ENCODE measurements around the gene FAM227B. TPM values are rescaled to one million over a fixed set of nuclear protein-coding genes. Genes with fewer than 3 reads are reported as not detected.

FAM227B gene
- total and polyA plus RNA-seq, 7 experiments from 2014 or later: 3.7 to 25.1 (median 14.8) TPM

- H3K4me1 ChIP-seq (ENCODE audit: control insufficient read depth in 2 of 2, insufficient read depth in 2 of 2, low read length in 2 of 2): no peaks in the 10 kb centered on the region
- ChIA-PET CTCF (no interaction called here), POLR2A (no interaction called here)
- no peaks in the 10 kb centered on the region for H3K27me3 ChIP-seq (ENCODE audit: control insufficient read depth in 2 of 2, insufficient read depth in 2 of 2, low read length in 2 of 2)
- H3K9me3 ChIP-seq (ENCODE audit: control insufficient read depth in 2 of 3, low read length in 3 of 3): peaks cover 4 to 24% (median 10%) of the 10 kb centered on the region in 3 experiments
- Mint-ChIP-seq H3K4me3 (no peak overlapping the region), H3K9me3 (peaks cover 0 to 38% (median 18%) of the 10 kb centered on the region in 11 donors), H3K27ac (no peak overlapping the region), H3K27me3 (peaks cover 0 to 7% (median 0%) of the 10 kb centered on the region in 5 donors), H3K4me1 (no peaks in the 10 kb centered on the region), H3K36me3 (peaks cover 0 to 5% (median 0%) of the 10 kb centered on the region in 5 donors)
- no peaks in the 10 kb centered on the region for H3K36me3 ChIP-seq (ENCODE audit: control insufficient read depth in 2 of 3, insufficient read depth in 3 of 3, low read length in 3 of 3)
- ATAC-seq: no peak
- intact Hi-C loops (cut with micrococcal nuclease): no loop called here
- no peak overlapping the region for H3K27ac ChIP-seq (ENCODE audit: low read depth, low read length)
- no peak overlapping the region for H3K4me3 ChIP-seq (ENCODE audit: low read length)
- DNase-seq: no peak
Measured at GRCh38 chr15:49650676-49651075, 30.1 kb upstream of the FAM227B start.

- H3K9me3 Mint-ChIP-seq: peaks cover 0 to 31% (median 18%) of the 10 kb centered on the region in 11 donors
- peaks cover 0 to 7% (median 0%) of the 10 kb centered on the region in 5 donors for H3K27me3 Mint-ChIP-seq
- Histone ChIP-seq H3K9me3 (ENCODE audit: control insufficient read depth in 2 of 3, low read length in 3 of 3) (peaks cover 4 to 24% (median 10%) of the 10 kb centered on the region in 3 experiments), H3K36me3 (ENCODE audit: control insufficient read depth in 2 of 3, insufficient read depth in 3 of 3, low read length in 3 of 3) (no peaks in the 10 kb centered on the region), H3K4me1 (ENCODE audit: control insufficient read depth in 2 of 2, insufficient read depth in 2 of 2, low read length in 2 of 2) (no peaks in the 10 kb centered on the region), H3K27me3 (ENCODE audit: control insufficient read depth in 2 of 2, insufficient read depth in 2 of 2, low read length in 2 of 2) (no peaks in the 10 kb centered on the region), H3K4me3 (ENCODE audit: low read length) (no peak overlapping the region), H3K27ac (ENCODE audit: low read depth, low read length) (no peak overlapping the region)
- POLR2A ChIA-PET: no interaction called here
- intact Hi-C loops (cut with micrococcal nuclease): no loop called here
- ATAC-seq (no peak), DNase-seq (no peak)
- H3K27ac Mint-ChIP-seq: no peak overlapping the region
- H3K36me3 Mint-ChIP-seq: peaks cover 0 to 5% (median 0%) of the 10 kb centered on the region in 5 donors
- H3K4me1 Mint-ChIP-seq: no peaks in the 10 kb centered on the region
- no peak overlapping the region for H3K4me3 Mint-ChIP-seq
- CTCF ChIA-PET: no interaction called here
Measured at GRCh38 chr15:49649987-49650386, 29.4 kb upstream of the FAM227B start.

GRCh38 chr15:49646891-49647290 lies 26.3 kb upstream of the FAM227B start:
- Histone ChIP-seq H3K36me3 (ENCODE audit: control insufficient read depth in 2 of 3, insufficient read depth in 3 of 3, low read length in 3 of 3) (no peaks in the 10 kb centered on the region), H3K4me1 (ENCODE audit: control insufficient read depth in 2 of 2, insufficient read depth in 2 of 2, low read length in 2 of 2) (no peaks in the 10 kb centered on the region), H3K27me3 (ENCODE audit: control insufficient read depth in 2 of 2, insufficient read depth in 2 of 2, low read length in 2 of 2) (no peaks in the 10 kb centered on the region), H3K4me3 (ENCODE audit: low read length) (no peak overlapping the region), H3K27ac (ENCODE audit: low read depth, low read length) (no peak overlapping the region), H3K9me3 (ENCODE audit: control insufficient read depth in 2 of 3, low read length in 3 of 3) (no peaks in the 10 kb centered on the region)
- Mint-ChIP-seq H3K36me3 (peaks cover 0 to 16% (median 4%) of the 10 kb centered on the region in 5 donors), H3K27ac (peak overlapping the region in 1 of 9 donors; percentile 10), H3K9me3 (peaks cover 0 to 2% (median 0%) of the 10 kb centered on the region in 11 donors), H3K27me3 (no peaks in the 10 kb centered on the region), H3K4me3 (no peak overlapping the region), H3K4me1 (no peaks in the 10 kb centered on the region)
- no peak for ATAC-seq
- intact Hi-C loops (cut with micrococcal nuclease): no loop called here
- DNase-seq: no peak
- ChIA-PET CTCF (no interaction called here), POLR2A (interaction anchor here (0.6 kb wide), 1 partner anchor 24 kb away, joined by 3 read pairs; no protein-coding TSS in a partner anchor)

GRCh38 chr15:49645941-49646340 lies 25.3 kb upstream of the FAM227B start:
- Histone ChIP-seq H3K27me3 (ENCODE audit: control insufficient read depth in 2 of 2, insufficient read depth in 2 of 2, low read length in 2 of 2) (no peaks in the 10 kb centered on the region), H3K4me1 (ENCODE audit: control insufficient read depth in 2 of 2, insufficient read depth in 2 of 2, low read length in 2 of 2) (no peaks in the 10 kb centered on the region), H3K4me3 (ENCODE audit: low read length) (no peak overlapping the region), H3K36me3 (ENCODE audit: control insufficient read depth in 2 of 3, insufficient read depth in 3 of 3, low read length in 3 of 3) (no peaks in the 10 kb centered on the region), H3K27ac (ENCODE audit: low read depth, low read length) (no peak overlapping the region), H3K9me3 (ENCODE audit: control insufficient read depth in 2 of 3, low read length in 3 of 3) (no peaks in the 10 kb centered on the region)
- H3K36me3 Mint-ChIP-seq: peaks cover 0 to 18% (median 9%) of the 10 kb centered on the region in 5 donors
- no peak overlapping the region for H3K4me3 Mint-ChIP-seq
- H3K27ac Mint-ChIP-seq: peak overlapping the region in 4 of 9 donors; percentile 10 to 83 (median 32)
- H3K9me3 Mint-ChIP-seq: peaks cover 0 to 2% (median 0%) of the 10 kb centered on the region in 11 donors
- H3K4me1 Mint-ChIP-seq: peaks cover 0 to 4% (median 0%) of the 10 kb centered on the region in 7 donors
- POLR2A ChIA-PET: interaction anchor here (0.6 kb wide), 1 partner anchor 25 kb away, joined by 3 read pairs; no protein-coding TSS in a partner anchor
- CTCF ChIA-PET: no interaction called here
- no peak for DNase-seq
- H3K27me3 Mint-ChIP-seq: no peaks in the 10 kb centered on the region
- no peak for ATAC-seq
- intact Hi-C loops (cut with micrococcal nuclease): no loop called here

GRCh38 chr15:49645277-49645676 lies 24.7 kb upstream of the FAM227B start:
- no peak for ATAC-seq
- no peak overlapping the region for H3K4me3 ChIP-seq (ENCODE audit: low read length)
- Mint-ChIP-seq H3K36me3 (peaks cover 0 to 18% (median 12%) of the 10 kb centered on the region in 5 donors), H3K27me3 (no peaks in the 10 kb centered on the region), H3K4me3 (no peak overlapping the region), H3K9me3 (no peaks in the 10 kb centered on the region), H3K4me1 (peaks cover 0 to 4% (median 0%) of the 10 kb centered on the region in 7 donors), H3K27ac (peak overlapping the region in 2 of 9 donors; percentile 10 to 20)
- no peaks in the 10 kb centered on the region for H3K4me1 ChIP-seq (ENCODE audit: control insufficient read depth in 2 of 2, insufficient read depth in 2 of 2, low read length in 2 of 2)
- CTCF ChIA-PET: no interaction called here
- H3K9me3 ChIP-seq (ENCODE audit: control insufficient read depth in 2 of 3, low read length in 3 of 3): no peaks in the 10 kb centered on the region
- no peak overlapping the region for H3K27ac ChIP-seq (ENCODE audit: low read depth, low read length)
- intact Hi-C loops (cut with micrococcal nuclease): no loop called here
- POLR2A ChIA-PET: no interaction called here
- no peaks in the 10 kb centered on the region for H3K27me3 ChIP-seq (ENCODE audit: control insufficient read depth in 2 of 2, insufficient read depth in 2 of 2, low read length in 2 of 2)
- no peak for DNase-seq
- H3K36me3 ChIP-seq (ENCODE audit: control insufficient read depth in 2 of 3, insufficient read depth in 3 of 3, low read length in 3 of 3): no peaks in the 10 kb centered on the region

- no peaks in the 10 kb centered on the region for H3K9me3 ChIP-seq (ENCODE audit: control insufficient read depth in 2 of 3, low read length in 3 of 3)
Measured at GRCh38 chr15:49644364-49644794, 23.8 kb upstream of the FAM227B start.

GRCh38 chr15:49637857-49638256 lies 17.2 kb upstream of the FAM227B start:
- H3K4me1 Mint-ChIP-seq: peaks cover 0 to 9% (median 0%) of the 10 kb centered on the region in 7 donors
- intact Hi-C loops (cut with micrococcal nuclease): no loop called here
- Histone ChIP-seq H3K27me3 (ENCODE audit: control insufficient read depth in 2 of 2, insufficient read depth in 2 of 2, low read length in 2 of 2) (no peaks in the 10 kb centered on the region), H3K4me1 (ENCODE audit: control insufficient read depth in 2 of 2, insufficient read depth in 2 of 2, low read length in 2 of 2) (no peaks in the 10 kb centered on the region), H3K9me3 (ENCODE audit: control insufficient read depth in 2 of 3, low read length in 3 of 3) (no peaks in the 10 kb centered on the region), H3K36me3 (ENCODE audit: control insufficient read depth in 2 of 3, insufficient read depth in 3 of 3, low read length in 3 of 3) (peaks cover 0 to 4% (median 0%) of the 10 kb centered on the region in 3 experiments), H3K4me3 (ENCODE audit: low read length) (no peak overlapping the region), H3K27ac (ENCODE audit: low read depth, low read length) (no peak overlapping the region)
- DNase-seq (no peak), ATAC-seq (no peak)
- H3K27me3 Mint-ChIP-seq: no peaks in the 10 kb centered on the region
- POLR2A ChIA-PET: no interaction called here
- H3K27ac Mint-ChIP-seq: peak overlapping the region in 1 of 9 donors; percentile 4
- CTCF ChIA-PET: no interaction called here
- no peak overlapping the region for H3K4me3 Mint-ChIP-seq
- no peaks in the 10 kb centered on the region for H3K9me3 Mint-ChIP-seq
- H3K36me3 Mint-ChIP-seq: peaks cover 0 to 25% (median 15%) of the 10 kb centered on the region in 5 donors

More at GRCh38 chr15:49644364-49644794, 23.8 kb upstream of the FAM227B start:
- Histone ChIP-seq H3K4me3 (ENCODE audit: low read length) (no peak overlapping the region), H3K4me1 (ENCODE audit: control insufficient read depth in 2 of 2, insufficient read depth in 2 of 2, low read length in 2 of 2) (no peaks in the 10 kb centered on the region), H3K27me3 (ENCODE audit: control insufficient read depth in 2 of 2, insufficient read depth in 2 of 2, low read length in 2 of 2) (no peaks in the 10 kb centered on the region), H3K27ac (ENCODE audit: low read depth, low read length) (no peak overlapping the region), H3K36me3 (ENCODE audit: control insufficient read depth in 2 of 3, insufficient read depth in 3 of 3, low read length in 3 of 3) (no peaks in the 10 kb centered on the region)
- CTCF ChIA-PET: no interaction called here
- Mint-ChIP-seq H3K9me3 (no peaks in the 10 kb centered on the region), H3K27ac (peak overlapping the region in 2 of 9 donors; percentile 12 to 60), H3K36me3 (peaks cover 0 to 18% (median 12%) of the 10 kb centered on the region in 5 donors), H3K4me1 (peaks cover 0 to 4% (median 0%) of the 10 kb centered on the region in 7 donors), H3K4me3 (no peak overlapping the region), H3K27me3 (no peaks in the 10 kb centered on the region)
- ATAC-seq (no peak), DNase-seq (no peak)
- intact Hi-C loops (cut with micrococcal nuclease): no loop called here
- POLR2A ChIA-PET: no interaction called here
